HG02759 (cell line): ENCODE data around the gene DPM2.

Experiments
- ATAC-seq: cut with Tn5 transposase; IDR thresholded peaks from one replicate; pipeline ENCODE4 v1.9.1; 2021; ENCODE audit warnings: mild to moderate bottlenecking, moderate library complexity; ENCODE audit not compliant: unreplicated experiment

The DPM2 gene

GRCh38 chr9:127958728-127959127, 21.1 kb upstream of the DPM2 start:
- ATAC-seq, result no peak

DNA sequence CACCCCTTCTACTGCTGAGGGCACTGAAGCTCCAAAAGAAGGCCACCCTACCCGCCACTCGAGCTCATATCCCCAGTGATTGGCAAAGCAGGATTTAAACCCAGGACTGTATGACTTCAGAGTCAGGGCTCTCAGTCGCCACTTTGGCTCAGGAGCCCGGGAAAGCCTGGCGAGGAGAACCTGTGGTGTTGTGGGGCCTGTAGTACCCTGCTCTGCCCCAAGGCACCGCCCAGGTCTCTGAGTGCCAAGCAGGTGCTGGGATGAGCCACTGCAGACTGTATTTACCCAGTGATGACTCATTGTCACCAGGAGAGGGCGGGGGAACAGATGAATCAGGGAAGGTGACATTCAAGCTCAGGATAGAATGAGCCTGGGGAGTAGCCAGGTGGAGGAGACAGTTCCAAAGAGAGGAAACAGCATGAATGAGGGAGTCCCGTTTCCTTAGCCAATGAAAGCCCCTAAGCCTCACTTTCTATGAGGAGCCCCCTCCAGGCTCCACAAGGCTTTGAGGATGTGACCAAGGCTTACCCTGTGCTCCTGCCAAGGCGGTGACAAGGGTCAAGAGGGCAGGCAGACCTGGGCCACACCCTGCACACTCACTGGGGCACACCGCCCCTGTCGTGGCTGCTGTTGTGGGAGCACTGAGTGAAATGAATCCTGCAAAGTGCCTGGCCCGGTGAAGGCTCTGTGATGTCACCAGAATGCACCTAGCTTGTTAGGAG, 17.8 kb upstream of the DPM2 start:
- peak; percentile 63 for ATAC-seq

DNA sequence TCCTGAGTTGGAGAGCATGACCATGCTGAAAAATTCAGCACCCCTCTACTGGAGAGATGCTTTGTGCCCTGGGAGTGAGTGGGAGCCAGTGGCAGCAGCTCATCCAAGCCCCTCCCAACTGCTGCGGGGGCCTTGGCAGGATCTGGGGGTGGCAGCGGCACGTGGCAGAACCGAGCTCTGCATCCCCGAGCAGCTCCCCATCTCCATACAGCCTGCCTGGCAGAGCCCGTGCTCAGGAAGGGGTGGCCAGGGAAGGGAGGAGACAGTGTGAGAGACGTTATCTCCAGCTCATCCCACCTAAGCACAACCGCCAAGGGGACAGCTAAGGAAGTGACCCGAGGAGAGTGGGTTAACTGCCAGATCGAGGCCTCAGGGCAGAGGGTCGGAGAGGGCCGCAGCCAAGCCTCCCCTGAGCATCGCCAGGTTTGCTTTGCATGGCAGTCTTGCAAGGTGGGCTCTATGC, 17.2 kb upstream of the DPM2 start:
- ATAC-seq, result no peak

GRCh38 chr9:127953768-127954505, 16.3 kb upstream of the DPM2 start:
- no peak for ATAC-seq

- no peak for ATAC-seq
Observed at GRCh38 chr9:127953154-127953553, 15.5 kb upstream of the DPM2 start.

DNA sequence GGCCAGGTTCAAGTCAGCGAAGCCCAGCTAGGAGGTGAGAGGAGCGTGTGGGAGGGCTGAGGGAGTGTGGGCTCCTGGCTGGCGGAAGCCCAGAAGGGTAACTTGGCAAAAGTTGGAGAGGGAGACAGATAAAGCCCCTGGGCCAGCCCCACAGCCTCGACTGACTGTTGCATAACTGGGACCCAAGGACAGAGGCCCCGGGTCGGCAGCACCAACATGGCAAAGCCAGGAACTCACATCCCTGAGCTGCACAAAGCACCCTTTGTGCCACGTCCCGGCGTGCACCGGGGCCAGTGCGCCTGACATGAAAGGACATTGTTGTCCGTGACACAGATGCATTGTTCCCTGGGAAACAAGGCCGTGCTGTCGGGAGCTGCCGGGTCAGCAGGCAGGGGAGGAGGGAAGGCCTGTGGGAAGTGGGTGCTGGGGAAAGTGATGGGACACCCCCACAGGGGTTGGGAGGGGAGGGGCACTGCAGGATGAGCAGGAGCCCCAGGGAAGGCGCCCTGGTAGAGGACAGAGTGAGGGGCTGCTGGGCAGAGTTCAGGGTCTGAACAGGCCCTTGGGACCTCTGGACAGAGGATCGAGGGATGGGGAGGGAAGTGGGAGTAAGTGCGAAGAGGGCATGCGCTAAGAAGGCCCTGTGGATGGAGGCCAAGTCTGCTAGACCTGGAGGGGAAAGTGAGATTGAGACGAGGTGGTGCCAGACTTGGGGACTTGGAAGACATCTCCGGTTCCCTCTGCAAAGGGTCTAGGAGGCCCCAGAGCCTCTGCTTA, 13.0 kb upstream of the DPM2 start:
- no peak for ATAC-seq

- no peak for ATAC-seq
Observed at GRCh38 chr9:127949827-127950512, 12.3 kb upstream of the DPM2 start.

DNA sequence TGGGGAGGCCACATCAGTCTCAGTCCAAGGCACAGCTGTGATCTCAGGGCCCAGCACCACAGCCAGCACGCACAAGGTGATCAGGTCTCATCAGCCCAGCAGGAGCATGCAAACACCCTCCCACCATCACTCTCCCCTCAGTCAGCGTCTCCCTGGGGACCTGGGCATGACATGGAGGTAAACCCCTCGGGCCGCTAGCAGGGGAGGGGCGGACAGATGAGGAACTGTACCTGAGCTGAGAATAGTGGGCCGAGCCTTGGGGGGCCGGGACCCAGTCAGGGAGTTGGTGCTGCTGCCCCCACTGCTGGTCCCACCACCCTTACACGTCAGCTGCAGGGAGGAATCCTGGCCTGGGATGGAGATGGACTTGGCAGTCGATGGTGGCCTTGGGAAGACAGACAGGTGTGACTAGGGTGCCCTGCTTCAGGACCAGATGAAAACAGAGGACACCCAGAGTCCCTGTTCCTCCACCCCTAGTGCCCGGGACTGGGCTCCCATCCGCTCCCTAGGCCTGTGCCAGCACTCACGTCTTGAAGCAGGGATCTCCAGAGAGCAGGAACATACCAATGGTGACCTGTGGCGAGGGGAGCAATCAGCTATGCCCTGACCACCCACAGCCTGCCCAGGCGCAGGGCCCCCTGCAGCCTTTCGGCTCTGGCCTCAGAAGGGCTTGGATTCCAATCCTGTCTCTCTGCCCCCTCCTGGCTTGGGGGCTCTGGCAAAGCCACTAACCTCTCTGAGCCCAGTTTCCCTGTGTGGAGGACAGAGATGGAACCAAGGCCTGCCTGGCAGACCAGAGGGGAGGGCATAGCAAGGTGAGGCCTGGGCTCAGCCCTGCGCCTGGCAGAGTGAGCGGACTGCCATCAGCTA, 10.4 kb upstream of the DPM2 start:
- no peak for ATAC-seq

GRCh38 chr9:127946728-127947127, 9.1 kb upstream of the DPM2 start:
- ATAC-seq, result no peak

- ATAC-seq, result no peak
Observed at GRCh38 chr9:127945942-127946341, 8.3 kb upstream of the DPM2 start.

- no peak for ATAC-seq
Observed at GRCh38 chr9:127945338-127945737, 7.7 kb upstream of the DPM2 start.

GRCh38 chr9:127944586-127945218, 7.0 kb upstream of the DPM2 start:
- no peak for ATAC-seq

DNA sequence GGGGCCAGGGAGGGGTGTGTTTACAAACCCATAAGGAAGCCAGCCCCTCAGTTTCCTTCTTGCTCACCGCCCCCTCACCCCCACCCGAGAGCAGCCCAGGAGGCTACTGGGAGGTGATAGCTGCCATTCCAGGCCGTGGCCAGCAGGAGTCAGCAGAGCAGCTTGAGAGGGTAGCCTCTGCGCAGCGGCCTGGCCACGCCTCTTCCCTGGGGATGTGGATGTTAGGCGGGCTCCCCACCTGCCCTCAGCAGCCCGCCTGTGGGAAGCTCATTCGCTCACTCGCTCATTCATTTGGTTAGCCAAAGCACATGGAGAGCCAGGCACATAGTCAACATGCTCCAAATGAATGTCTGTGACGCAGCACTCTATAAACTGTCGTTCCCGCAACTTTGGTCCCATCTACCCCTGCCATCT, 6.1 kb upstream of the DPM2 start:
- peak; percentile 72 for ATAC-seq

DNA sequence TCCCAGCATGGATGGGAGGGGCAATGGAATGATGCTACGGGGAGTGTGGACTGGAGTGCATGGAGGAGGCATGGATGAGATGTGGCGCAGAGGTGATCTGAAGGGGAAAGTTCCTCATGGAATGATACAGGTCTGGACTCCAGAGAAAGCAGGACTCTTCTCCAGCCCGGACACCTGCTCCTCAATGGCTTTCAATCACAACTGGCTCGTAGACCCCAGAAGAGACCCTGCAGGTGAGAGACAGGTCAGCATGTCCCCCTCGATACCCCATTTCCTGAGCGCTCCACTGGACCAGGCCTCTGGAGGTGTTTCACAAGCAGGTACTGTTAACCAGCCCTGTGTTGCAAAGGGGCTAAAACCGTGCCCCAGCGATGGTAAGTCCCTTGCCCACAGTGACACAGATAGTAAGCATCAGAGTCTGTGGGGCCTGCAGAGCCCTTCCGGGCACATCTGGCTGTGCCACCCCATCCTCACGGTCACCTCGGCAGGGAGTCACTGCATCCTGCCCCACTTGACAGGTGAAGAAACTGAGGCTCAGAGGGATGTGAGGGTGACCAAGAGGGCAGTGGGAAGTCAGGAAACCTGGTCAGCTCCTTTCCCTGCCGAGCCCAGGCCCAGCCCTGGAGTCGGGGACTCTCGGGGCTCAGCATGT, 5.5 kb upstream of the DPM2 start:
- ATAC-seq, result peak; percentile 14

- no peak for ATAC-seq
Observed at GRCh38 chr9:127942216-127943010, 4.8 kb upstream of the DPM2 start.

GRCh38 chr9:127941961-127942215, 4.2 kb upstream of the DPM2 start:
- no peak for ATAC-seq

GRCh38 chr9:127941062-127941960, 3.7 kb upstream of the DPM2 start:
- ATAC-seq, result no peak

DNA sequence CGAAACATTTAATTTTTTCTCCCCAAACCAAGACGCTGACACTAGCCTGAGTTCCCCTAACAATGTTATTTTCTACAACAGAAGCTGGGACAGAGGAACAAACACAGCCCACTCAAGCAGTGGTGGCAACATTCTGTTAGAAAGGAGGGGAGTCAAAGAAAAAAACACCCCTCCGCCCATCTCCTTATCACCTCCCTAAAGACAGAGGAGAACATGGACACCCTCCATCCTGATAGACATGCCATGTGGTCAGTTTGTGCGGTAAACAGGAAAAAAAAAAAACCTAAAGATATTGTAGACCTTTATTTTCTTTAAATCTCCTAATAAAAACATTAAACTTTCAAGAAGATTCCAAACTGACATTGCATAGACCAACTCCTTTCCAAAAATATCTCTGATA, 2.9 kb upstream of the DPM2 start:
- no peak for ATAC-seq
